ENCODE measurements around the gene LRRC8A. TPM values are rescaled to one million over a fixed set of nuclear protein-coding genes. Genes with fewer than 3 reads are reported as not detected.

LRRC8A gene
- total and polyA plus RNA-seq, 2 of the 13 experiments (the other 11 are each of a cell fraction or from before 2014, with no cell fraction given), result 16.1 to 40.6 TPM

DNA sequence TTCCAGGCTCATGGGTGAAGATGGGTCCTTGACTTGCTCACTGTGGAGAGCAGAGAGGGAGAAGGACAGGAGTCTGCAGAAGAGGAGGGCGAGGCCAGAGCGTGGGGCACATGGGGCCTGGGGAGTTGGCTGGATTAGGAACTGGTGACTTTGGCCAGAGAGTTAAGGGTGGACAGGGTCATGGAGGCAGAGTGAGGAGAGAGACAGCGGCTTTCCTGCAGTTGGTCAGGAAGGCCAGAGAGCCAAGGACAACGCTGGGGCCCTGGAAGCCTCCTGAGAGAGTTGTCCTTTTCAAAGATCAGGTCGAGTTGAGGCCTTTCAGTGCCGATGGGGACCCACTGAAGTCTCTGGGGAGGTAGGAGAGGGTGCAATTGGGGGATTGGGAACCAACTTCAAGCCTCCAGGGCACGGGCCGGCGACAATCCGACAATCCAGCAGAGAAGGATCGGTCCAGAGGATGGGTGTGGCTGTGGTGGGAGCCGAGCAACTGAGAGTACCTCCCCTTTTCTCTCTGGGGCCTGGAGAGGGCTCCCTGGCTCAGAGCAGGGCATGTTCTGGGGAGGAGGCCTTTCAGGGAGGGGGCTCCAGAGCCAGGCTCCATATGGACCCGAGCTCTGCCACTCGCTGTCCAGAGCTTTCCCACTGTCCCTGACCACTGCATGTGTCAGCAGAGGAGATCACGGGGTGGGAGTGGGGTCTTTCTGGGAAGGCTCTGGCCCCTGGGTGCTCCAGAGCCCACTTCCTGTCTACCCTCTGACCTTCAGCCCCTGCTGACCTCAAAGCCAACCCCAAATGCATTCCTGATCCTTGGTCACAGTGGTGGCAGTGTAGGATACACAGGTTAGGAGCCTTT, 31.3 kb downstream of the LRRC8A start (continued):
- TF ChIP-seq GABPA (IDR thresholded peaks at IDR 0.05; ENCODE audit: low read depth, low read length), result no peak
- peak; percentile 49; the same call in 1 of the 2 replicates for TF ChIP-seq GABPA (CRISPR knock-in tag; IDR thresholded peaks at IDR 0.05; ENCODE audit: low read depth)
- TF ChIP-seq NR2F6 (IDR thresholded peaks at IDR 0.05), result 0 out of 2 replicates have a peak, but pooled peaks have one; percentile 65
- TF ChIP-seq NR2F6 (CRISPR knock-in tag; IDR thresholded peaks at IDR 0.05), result peak; percentile 65; the same call in 1 of the 2 replicates
- TF ChIP-seq ZMYM2 (CRISPR knock-in tag; IDR thresholded peaks at IDR 0.05), result 0 out of 2 replicates have a peak, but pooled peaks have one; percentile 48
- TF ChIP-seq RXRA (CRISPR knock-in tag; IDR thresholded peaks at IDR 0.05), result peak; percentile 52; the same call in 1 of the 2 replicates
- TF ChIP-seq HOXA5 (CRISPR knock-in tag; IDR thresholded peaks at IDR 0.05), result 0 out of 2 replicates have a peak, but pooled peaks have one; percentile 27
- TF ChIP-seq ZNF253 (CRISPR knock-in tag; IDR thresholded peaks at IDR 0.05; ENCODE audit: borderline replicate concordance), result no peak
- TF ChIP-seq MEIS1 (CRISPR knock-in tag; IDR thresholded peaks at IDR 0.05; ENCODE audit: borderline replicate concordance), result no peak
- 0 out of 2 replicates have a peak, but pooled peaks have one; percentile 28 for TF ChIP-seq HNF4G (IDR thresholded peaks at IDR 0.05; ENCODE audit: borderline replicate concordance, low read depth, low read length)
- TF ChIP-seq HNF4G (CRISPR knock-in tag; IDR thresholded peaks at IDR 0.05; ENCODE audit: borderline replicate concordance, low read depth), result no peak
- TF ChIP-seq, protein P1, sequence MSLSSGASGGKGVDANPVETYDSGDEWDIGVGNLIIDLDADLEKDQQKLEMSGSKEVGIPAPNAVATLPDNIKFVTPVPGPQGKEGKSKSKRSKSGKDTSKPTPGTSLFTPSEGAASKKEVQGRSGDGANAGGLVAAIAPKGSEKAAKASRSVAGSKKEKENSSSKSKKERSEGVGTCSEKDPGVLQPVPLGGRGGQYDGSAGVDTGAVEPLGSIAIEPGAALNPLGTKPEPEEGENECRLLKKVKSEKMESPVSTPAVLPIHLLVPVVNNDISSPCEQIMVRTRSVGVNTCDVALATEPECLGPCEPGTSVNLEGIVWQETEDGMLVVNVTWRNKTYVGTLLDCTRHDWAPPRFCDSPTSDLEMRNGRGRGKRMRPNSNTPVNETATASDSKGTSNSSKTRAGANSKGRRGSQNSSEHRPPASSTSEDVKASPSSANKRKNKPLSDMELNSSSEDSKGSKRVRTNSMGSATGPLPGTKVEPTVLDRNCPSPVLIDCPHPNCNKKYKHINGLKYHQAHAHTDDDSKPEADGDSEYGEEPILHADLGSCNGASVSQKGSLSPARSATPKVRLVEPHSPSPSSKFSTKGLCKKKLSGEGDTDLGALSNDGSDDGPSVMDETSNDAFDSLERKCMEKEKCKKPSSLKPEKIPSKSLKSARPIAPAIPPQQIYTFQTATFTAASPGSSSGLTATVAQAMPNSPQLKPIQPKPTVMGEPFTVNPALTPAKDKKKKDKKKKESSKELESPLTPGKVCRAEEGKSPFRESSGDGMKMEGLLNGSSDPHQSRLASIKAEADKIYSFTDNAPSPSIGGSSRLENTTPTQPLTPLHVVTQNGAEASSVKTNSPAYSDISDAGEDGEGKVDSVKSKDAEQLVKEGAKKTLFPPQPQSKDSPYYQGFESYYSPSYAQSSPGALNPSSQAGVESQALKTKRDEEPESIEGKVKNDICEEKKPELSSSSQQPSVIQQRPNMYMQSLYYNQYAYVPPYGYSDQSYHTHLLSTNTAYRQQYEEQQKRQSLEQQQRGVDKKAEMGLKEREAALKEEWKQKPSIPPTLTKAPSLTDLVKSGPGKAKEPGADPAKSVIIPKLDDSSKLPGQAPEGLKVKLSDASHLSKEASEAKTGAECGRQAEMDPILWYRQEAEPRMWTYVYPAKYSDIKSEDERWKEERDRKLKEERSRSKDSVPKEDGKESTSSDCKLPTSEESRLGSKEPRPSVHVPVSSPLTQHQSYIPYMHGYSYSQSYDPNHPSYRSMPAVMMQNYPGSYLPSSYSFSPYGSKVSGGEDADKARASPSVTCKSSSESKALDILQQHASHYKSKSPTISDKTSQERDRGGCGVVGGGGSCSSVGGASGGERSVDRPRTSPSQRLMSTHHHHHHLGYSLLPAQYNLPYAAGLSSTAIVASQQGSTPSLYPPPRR (CRISPR knock-in tag; IDR thresholded peaks at IDR 0.05; ENCODE audit: borderline replicate concordance), result 0 out of 2 replicates have a peak, but pooled peaks have one; percentile 17
- TF ChIP-seq, protein P2, sequence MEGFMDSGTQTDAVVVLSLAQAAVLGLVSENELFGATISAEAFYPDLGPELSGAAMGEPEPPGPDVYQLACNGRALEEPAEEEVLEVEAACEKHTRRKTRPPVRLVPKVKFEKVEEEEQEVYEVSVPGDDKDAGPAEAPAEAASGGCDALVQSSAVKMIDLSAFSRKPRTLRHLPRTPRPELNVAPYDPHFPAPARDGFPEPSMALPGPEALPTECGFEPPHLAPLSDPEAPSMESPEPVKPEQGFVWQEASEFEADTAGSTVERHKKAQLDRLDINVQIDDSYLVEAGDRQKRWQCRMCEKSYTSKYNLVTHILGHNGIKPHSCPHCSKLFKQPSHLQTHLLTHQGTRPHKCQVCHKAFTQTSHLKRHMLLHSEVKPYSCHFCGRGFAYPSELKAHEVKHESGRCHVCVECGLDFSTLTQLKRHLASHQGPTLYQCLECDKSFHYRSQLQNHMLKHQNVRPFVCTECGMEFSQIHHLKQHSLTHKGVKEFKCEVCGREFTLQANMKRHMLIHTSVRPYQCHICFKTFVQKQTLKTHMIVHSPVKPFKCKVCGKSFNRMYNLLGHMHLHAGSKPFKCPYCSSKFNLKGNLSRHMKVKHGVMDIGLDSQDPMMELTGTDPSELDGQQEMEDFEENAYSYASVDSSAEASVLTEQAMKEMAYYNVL (CRISPR knock-in tag; IDR thresholded peaks at IDR 0.05; ENCODE audit: borderline replicate concordance), result 0 out of 2 replicates have a peak, but pooled peaks have one; percentile 30
- TF ChIP-seq CREM (IDR thresholded peaks at IDR 0.05), result peak; percentile 20; the same call in 1 of the 2 replicates
- TF ChIP-seq CREM (CRISPR knock-in tag; IDR thresholded peaks at IDR 0.05), result no peak
- TF ChIP-seq, protein P3, sequence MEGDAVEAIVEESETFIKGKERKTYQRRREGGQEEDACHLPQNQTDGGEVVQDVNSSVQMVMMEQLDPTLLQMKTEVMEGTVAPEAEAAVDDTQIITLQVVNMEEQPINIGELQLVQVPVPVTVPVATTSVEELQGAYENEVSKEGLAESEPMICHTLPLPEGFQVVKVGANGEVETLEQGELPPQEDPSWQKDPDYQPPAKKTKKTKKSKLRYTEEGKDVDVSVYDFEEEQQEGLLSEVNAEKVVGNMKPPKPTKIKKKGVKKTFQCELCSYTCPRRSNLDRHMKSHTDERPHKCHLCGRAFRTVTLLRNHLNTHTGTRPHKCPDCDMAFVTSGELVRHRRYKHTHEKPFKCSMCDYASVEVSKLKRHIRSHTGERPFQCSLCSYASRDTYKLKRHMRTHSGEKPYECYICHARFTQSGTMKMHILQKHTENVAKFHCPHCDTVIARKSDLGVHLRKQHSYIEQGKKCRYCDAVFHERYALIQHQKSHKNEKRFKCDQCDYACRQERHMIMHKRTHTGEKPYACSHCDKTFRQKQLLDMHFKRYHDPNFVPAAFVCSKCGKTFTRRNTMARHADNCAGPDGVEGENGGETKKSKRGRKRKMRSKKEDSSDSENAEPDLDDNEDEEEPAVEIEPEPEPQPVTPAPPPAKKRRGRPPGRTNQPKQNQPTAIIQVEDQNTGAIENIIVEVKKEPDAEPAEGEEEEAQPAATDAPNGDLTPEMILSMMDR (CRISPR knock-in tag; IDR thresholded peaks at IDR 0.05), result peak; percentile 27; the same call in 1 of the 2 replicates
- TF ChIP-seq NFKB2 (CRISPR knock-in tag; IDR thresholded peaks at IDR 0.05; ENCODE audit: borderline replicate concordance), result 0 out of 2 replicates have a peak, but pooled peaks have one; percentile 25
- 0 out of 4 replicates have a peak, but pooled peaks of 1 of the 2 experiments have one; percentile 32 for TF ChIP-seq NR2F1 (CRISPR knock-in tag; IDR thresholded peaks at IDR 0.05)
- TF ChIP-seq ZMYM4 (CRISPR knock-in tag; IDR thresholded peaks at IDR 0.05), result peak; percentile 5; the same call in 1 of the 2 replicates
- TF ChIP-seq ZNF274 (CRISPR knock-in tag; IDR thresholded peaks at IDR 0.05), result peak; percentile 57; the same call in 1 of the 2 replicates
- no peak for TF ChIP-seq POLR2AphosphoS2 (IDR thresholded peaks at IDR 0.05; ENCODE audit: low read depth, low read length)
